ENCODE results near the gene ADAMTS14.
"Not testable (repeated sequence)": the region's sequence is repeated elsewhere in the genome, so short reads cannot be mapped to it uniquely, and the experiment has no call there.

ADAMTS14 gene

DNA sequence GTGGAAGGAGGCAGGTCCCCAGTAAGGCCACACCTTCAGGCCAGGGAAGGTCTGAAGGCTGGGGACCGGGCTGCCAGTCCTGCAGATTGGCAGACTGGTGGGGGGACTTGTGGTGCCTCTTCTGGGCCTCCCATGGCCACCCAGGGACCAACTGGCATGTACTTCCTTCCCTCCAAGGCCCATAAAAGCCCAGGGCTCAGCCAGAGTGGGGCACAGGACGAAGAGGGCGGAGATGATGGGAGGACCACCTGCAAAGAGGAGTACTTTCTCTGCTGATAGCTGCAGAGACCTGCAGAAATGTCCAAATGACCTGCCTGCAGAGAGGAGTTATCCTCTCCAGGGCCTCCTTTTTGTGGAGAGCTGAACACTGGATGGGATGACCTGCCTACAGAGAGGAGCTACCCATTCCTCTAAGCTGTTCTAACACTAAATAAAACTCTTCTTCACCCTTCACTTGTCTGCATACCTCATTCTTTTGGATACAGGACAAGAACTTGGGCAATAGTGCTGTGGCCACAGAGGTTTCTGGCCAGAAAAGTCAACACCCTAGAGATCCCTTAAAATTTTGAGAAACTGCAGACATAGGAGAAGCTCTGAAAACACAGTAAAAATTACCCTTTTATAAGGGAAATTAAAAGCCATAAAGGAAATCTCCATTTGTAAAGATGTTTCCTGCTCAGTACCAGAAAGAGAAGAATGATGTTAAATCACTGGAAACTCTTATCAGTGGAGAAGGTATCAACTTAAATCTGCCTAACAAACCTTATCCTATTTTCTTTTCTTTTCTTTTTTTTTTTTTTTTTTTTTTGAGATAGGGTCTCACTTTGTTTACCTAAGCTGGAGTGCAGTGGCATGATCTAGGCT, 49.1 kb upstream of the ADAMTS14 start:
- no peak overlapping the region for H3K4me2 ChIP-seq (ENCODE audit: insufficient read depth, low read length)

DNA sequence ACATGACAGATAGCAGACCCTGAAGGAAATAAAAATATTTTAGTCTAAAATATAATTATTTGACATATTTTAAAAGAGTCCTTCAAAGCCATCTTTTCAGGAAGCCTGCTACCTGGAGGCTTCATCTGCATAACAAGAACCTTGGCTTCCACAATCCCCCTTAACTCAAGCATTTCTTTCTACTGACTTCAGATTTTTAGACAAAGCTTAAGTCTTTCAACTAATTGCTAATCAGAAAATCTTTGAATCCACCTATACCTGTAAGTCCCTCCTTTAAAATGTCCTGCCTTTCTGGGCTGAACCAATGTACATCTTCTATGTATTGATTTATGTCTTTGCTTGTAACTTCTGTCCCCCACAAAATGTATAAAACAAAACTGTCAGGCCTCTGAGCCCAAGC, 46.2 kb upstream of the ADAMTS14 start:
- no peaks in the 10 kb centered on the region for H3K79me2 ChIP-seq (ENCODE audit: insufficient read depth, low read length)
- H4K20me1 ChIP-seq (ENCODE audit: insufficient read depth, low read length) = no peaks in the 10 kb centered on the region
- no peak overlapping the region for H3K4me2 ChIP-seq (ENCODE audit: insufficient read depth, low read length)
- no peak for DNase-seq
- H3K27ac ChIP-seq (ENCODE audit: low read length) = no peak overlapping the region
- no peaks in the 10 kb centered on the region for H3K36me3 ChIP-seq (ENCODE audit: insufficient read depth, low read length)
- no peak overlapping the region for H3K9ac ChIP-seq (ENCODE audit: low read depth, low read length)
- ATAC-seq (ENCODE audit: insufficient read depth, low read depth) = no peak
- H3K4me1 ChIP-seq (ENCODE audit: insufficient read depth, low read length) = no peaks in the 10 kb centered on the region
- H3K9me3 ChIP-seq (ENCODE audit: insufficient read depth, low read length, severe bottlenecking) = peaks cover 8% of the 10 kb centered on the region
- TF ChIP-seq EZH2 (IDR thresholded peaks at IDR 0.05; ENCODE audit: borderline replicate concordance, low read depth, low read length, severe bottlenecking) (no peak), CTCF (IDR thresholded peaks at IDR 0.05; ENCODE audit: borderline replicate concordance, extremely low read depth, low read length, poor library complexity, severe bottlenecking) (no peak)
- no peak overlapping the region for H3K4me3 ChIP-seq (ENCODE audit: low read depth in 1 of 2, low read length in 2 of 2)
- H2AFZ ChIP-seq (ENCODE audit: low read depth, low read length) = no peak overlapping the region
- no peaks in the 10 kb centered on the region for H3K27me3 ChIP-seq (ENCODE audit: insufficient read depth, low read length, poor library complexity)

More for the DNA sequence above, 49.1 kb upstream of the ADAMTS14 start:
- H3K9ac ChIP-seq (ENCODE audit: low read depth, low read length) = no peak overlapping the region
- no peak overlapping the region for H3K4me3 ChIP-seq (ENCODE audit: low read depth in 1 of 2, low read length in 2 of 2)
- DNase-seq = no peak
- no peak for TF ChIP-seq EZH2 (IDR thresholded peaks at IDR 0.05; ENCODE audit: borderline replicate concordance, low read depth, low read length, severe bottlenecking)
- no peak for TF ChIP-seq CTCF (IDR thresholded peaks at IDR 0.05; ENCODE audit: borderline replicate concordance, extremely low read depth, low read length, poor library complexity, severe bottlenecking)
- no peaks in the 10 kb centered on the region for H3K79me2 ChIP-seq (ENCODE audit: insufficient read depth, low read length)
- ATAC-seq (ENCODE audit: insufficient read depth, low read depth) = no peak
- peaks cover 14% of the 10 kb centered on the region for H3K9me3 ChIP-seq (ENCODE audit: insufficient read depth, low read length, severe bottlenecking)
- H2AFZ ChIP-seq (ENCODE audit: low read depth, low read length) = no peak overlapping the region
- H4K20me1 ChIP-seq (ENCODE audit: insufficient read depth, low read length) = no peaks in the 10 kb centered on the region
- no peak overlapping the region for H3K27ac ChIP-seq (ENCODE audit: low read length)
- no peaks in the 10 kb centered on the region for H3K27me3 ChIP-seq (ENCODE audit: insufficient read depth, low read length, poor library complexity)
- no peaks in the 10 kb centered on the region for H3K36me3 ChIP-seq (ENCODE audit: insufficient read depth, low read length)
- H3K4me1 ChIP-seq (ENCODE audit: insufficient read depth, low read length) = no peaks in the 10 kb centered on the region

DNA sequence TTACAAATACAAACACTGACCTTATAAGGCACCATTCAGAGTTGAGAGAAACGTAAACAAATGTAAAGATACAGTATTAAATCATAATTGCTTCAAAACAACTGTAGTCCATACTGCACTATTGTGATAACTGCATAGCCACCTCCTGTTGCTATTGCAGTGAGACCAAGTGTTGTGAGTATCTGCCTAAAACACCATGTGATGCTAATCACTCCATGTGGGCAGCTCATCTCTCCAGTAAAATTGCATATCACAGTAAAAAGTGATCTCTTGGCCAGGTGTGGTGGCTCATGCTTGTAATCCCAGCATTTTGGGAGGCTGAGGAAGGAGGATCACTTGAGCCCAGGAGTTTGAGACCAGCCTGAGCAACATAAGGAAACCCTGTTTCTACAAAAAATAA, 43.0 kb upstream of the ADAMTS14 start:
- Histone ChIP-seq H3K4me3 (ENCODE audit: low read depth in 1 of 2, low read length in 2 of 2) (no peak overlapping the region), H3K4me1 (ENCODE audit: insufficient read depth, low read length) (no peaks in the 10 kb centered on the region), H4K20me1 (ENCODE audit: insufficient read depth, low read length) (no peaks in the 10 kb centered on the region), H3K9me3 (ENCODE audit: insufficient read depth, low read length, severe bottlenecking) (no peaks in the 10 kb centered on the region), H3K27ac (ENCODE audit: low read length) (no peak overlapping the region), H3K36me3 (ENCODE audit: insufficient read depth, low read length) (no peaks in the 10 kb centered on the region), H3K79me2 (ENCODE audit: insufficient read depth, low read length) (no peaks in the 10 kb centered on the region), H3K9ac (ENCODE audit: low read depth, low read length) (no peak overlapping the region), H2AFZ (ENCODE audit: low read depth, low read length) (no peak overlapping the region), H3K27me3 (ENCODE audit: insufficient read depth, low read length, poor library complexity) (no peaks in the 10 kb centered on the region), H3K4me2 (ENCODE audit: insufficient read depth, low read length) (no peak overlapping the region)
- ATAC-seq (ENCODE audit: insufficient read depth, low read depth) (no peak), DNase-seq (no peak)
- TF ChIP-seq EZH2 (IDR thresholded peaks at IDR 0.05; ENCODE audit: borderline replicate concordance, low read depth, low read length, severe bottlenecking) (no peak), CTCF (IDR thresholded peaks at IDR 0.05; ENCODE audit: borderline replicate concordance, extremely low read depth, low read length, poor library complexity, severe bottlenecking) (no peak)

GRCh38 chr10:70631735-70632134, 40.6 kb upstream of the ADAMTS14 start:
- not testable (repeated sequence) for H3K4me2 ChIP-seq (ENCODE audit: insufficient read depth, low read length); DNase-seq; H3K9me3 ChIP-seq (ENCODE audit: insufficient read depth, low read length, severe bottlenecking); H3K36me3 ChIP-seq (ENCODE audit: insufficient read depth, low read length); H3K4me1 ChIP-seq (ENCODE audit: insufficient read depth, low read length); H4K20me1 ChIP-seq (ENCODE audit: insufficient read depth, low read length); H3K9ac ChIP-seq (ENCODE audit: low read depth, low read length); H3K27me3 ChIP-seq (ENCODE audit: insufficient read depth, low read length, poor library complexity); ATAC-seq (ENCODE audit: insufficient read depth, low read depth); H3K4me3 ChIP-seq (ENCODE audit: low read depth in 1 of 2, low read length in 2 of 2); H3K27ac ChIP-seq (ENCODE audit: low read length); H2AFZ ChIP-seq (ENCODE audit: low read depth, low read length); H3K79me2 ChIP-seq (ENCODE audit: insufficient read depth, low read length)
